Measurements from ENCODE around the gene KCNAB1. TPM values are rescaled to one million over a fixed set of nuclear protein-coding genes. Genes with fewer than 3 reads are reported as not detected.
"Not testable (repeated sequence)": the region's sequence is repeated elsewhere in the genome, so short reads cannot be mapped to it uniquely, and the experiment has no call there.

Gene KCNAB1
- total RNA-seq, 1 donor from 2014 or later, result 16.5 TPM

GRCh38 chr3:156131241-156131640 is 10.9 kb downstream of the KCNAB1 start:
- no peaks in the 10 kb centered on the region for H3K36me3 Mint-ChIP-seq (ENCODE audit: unreplicated experiment)
- TF ChIP-seq CTCF (IDR thresholded peaks at IDR 0.05; ENCODE audit: partially characterized antibody, unreplicated experiment), result no peak
- H3K27me3 Mint-ChIP-seq (ENCODE audit: unreplicated experiment), result no peaks in the 10 kb centered on the region
- no peak for DNase-seq
- no peak overlapping the region for H3K4me3 Mint-ChIP-seq (ENCODE audit: unreplicated experiment)
- H3K27ac Mint-ChIP-seq (ENCODE audit: unreplicated experiment), result no peak overlapping the region
- H3K9me3 Mint-ChIP-seq (ENCODE audit: unreplicated experiment), result no peaks in the 10 kb centered on the region
- H3K4me1 Mint-ChIP-seq (ENCODE audit: low read depth, unreplicated experiment), result peaks cover 5% of the 10 kb centered on the region

GRCh38 chr3:156131799-156132198 is 11.4 kb downstream of the KCNAB1 start:
- H3K4me1 Mint-ChIP-seq (ENCODE audit: low read depth, unreplicated experiment), result peaks cover 5% of the 10 kb centered on the region
- H3K36me3 Mint-ChIP-seq (ENCODE audit: unreplicated experiment), result no peaks in the 10 kb centered on the region
- no peak for TF ChIP-seq CTCF (IDR thresholded peaks at IDR 0.05; ENCODE audit: partially characterized antibody, unreplicated experiment)
- H3K4me3 Mint-ChIP-seq (ENCODE audit: unreplicated experiment), result no peak overlapping the region
- no peak overlapping the region for H3K27ac Mint-ChIP-seq (ENCODE audit: unreplicated experiment)
- no peaks in the 10 kb centered on the region for H3K9me3 Mint-ChIP-seq (ENCODE audit: unreplicated experiment)
- DNase-seq, result no peak
- no peaks in the 10 kb centered on the region for H3K27me3 Mint-ChIP-seq (ENCODE audit: unreplicated experiment)

- H3K36me3 Mint-ChIP-seq (ENCODE audit: unreplicated experiment), result no peaks in the 10 kb centered on the region
- no peaks in the 10 kb centered on the region for H3K9me3 Mint-ChIP-seq (ENCODE audit: unreplicated experiment)
- DNase-seq, result no peak
- no peaks in the 10 kb centered on the region for H3K27me3 Mint-ChIP-seq (ENCODE audit: unreplicated experiment)
- H3K27ac Mint-ChIP-seq (ENCODE audit: unreplicated experiment), result no peak overlapping the region
- peaks cover 5% of the 10 kb centered on the region for H3K4me1 Mint-ChIP-seq (ENCODE audit: low read depth, unreplicated experiment)
- no peak overlapping the region for H3K4me3 Mint-ChIP-seq (ENCODE audit: unreplicated experiment)
- TF ChIP-seq CTCF (IDR thresholded peaks at IDR 0.05; ENCODE audit: partially characterized antibody, unreplicated experiment), result no peak
These were observed 11.9 kb downstream of the KCNAB1 start for GRCh38 chr3:156132313-156132712.

GRCh38 chr3:156133076-156133475 is 12.7 kb downstream of the KCNAB1 start:
- H3K27me3 Mint-ChIP-seq (ENCODE audit: unreplicated experiment), result no peaks in the 10 kb centered on the region
- TF ChIP-seq CTCF (IDR thresholded peaks at IDR 0.05; ENCODE audit: partially characterized antibody, unreplicated experiment), result no peak
- no peaks in the 10 kb centered on the region for H3K36me3 Mint-ChIP-seq (ENCODE audit: unreplicated experiment)
- H3K4me3 Mint-ChIP-seq (ENCODE audit: unreplicated experiment), result no peak overlapping the region
- no peak overlapping the region for H3K27ac Mint-ChIP-seq (ENCODE audit: unreplicated experiment)
- DNase-seq, result no peak
- peaks cover 5% of the 10 kb centered on the region for H3K4me1 Mint-ChIP-seq (ENCODE audit: low read depth, unreplicated experiment)
- H3K9me3 Mint-ChIP-seq (ENCODE audit: unreplicated experiment), result no peaks in the 10 kb centered on the region

- Mint-ChIP-seq H3K36me3 (ENCODE audit: unreplicated experiment) (no peaks in the 10 kb centered on the region), H3K4me1 (ENCODE audit: low read depth, unreplicated experiment) (peaks cover 5% of the 10 kb centered on the region), H3K27me3 (ENCODE audit: unreplicated experiment) (no peaks in the 10 kb centered on the region), H3K27ac (ENCODE audit: unreplicated experiment) (no peak overlapping the region), H3K9me3 (ENCODE audit: unreplicated experiment) (no peaks in the 10 kb centered on the region), H3K4me3 (ENCODE audit: unreplicated experiment) (no peak overlapping the region)
- peak; percentile 2 for TF ChIP-seq CTCF (IDR thresholded peaks at IDR 0.05; ENCODE audit: partially characterized antibody, unreplicated experiment)
- DNase-seq, result peak; percentile 19
These were observed 15.7 kb downstream of the KCNAB1 start for GRCh38 chr3:156135921-156136638.

- not testable (repeated sequence) for H3K4me3 Mint-ChIP-seq (ENCODE audit: unreplicated experiment); DNase-seq; H3K4me1 Mint-ChIP-seq (ENCODE audit: low read depth, unreplicated experiment); H3K27me3 Mint-ChIP-seq (ENCODE audit: unreplicated experiment); H3K36me3 Mint-ChIP-seq (ENCODE audit: unreplicated experiment); H3K27ac Mint-ChIP-seq (ENCODE audit: unreplicated experiment); H3K9me3 Mint-ChIP-seq (ENCODE audit: unreplicated experiment)
These were observed 17.0 kb downstream of the KCNAB1 start for GRCh38 chr3:156137397-156137796.
